ENCODE measurements around the gene HIVEP3. TPM values are rescaled to one million over a fixed set of nuclear protein-coding genes. Genes with fewer than 3 reads are reported as not detected.

The HIVEP3 gene
- total and polyA plus RNA-seq, 2 donors (not counting 1 experiment from before 2014, with no cell fraction given) = 2.0 to 5.1 TPM

- Histone ChIP-seq H3K27ac (ENCODE audit: low read length in 2 of 2) (no peak overlapping the region), H3K4me3 (ENCODE audit: control extremely low read depth in 1 of 5, extremely low read depth in 1 of 5, insufficient read depth in 1 of 5, low read depth in 2 of 5, low read length in 4 of 5) (no peak overlapping the region), H3K79me2 (ENCODE audit: control insufficient read depth, insufficient read depth, low read length) (no peaks in the 10 kb centered on the region), H4K20me1 (ENCODE audit: control insufficient read depth, insufficient read depth, low read length, poor library complexity, severe bottlenecking) (no peaks in the 10 kb centered on the region), H3K27me3 (replicated peaks in 1 of 4; ENCODE audit: control extremely low read depth in 1 of 4, control insufficient read depth in 3 of 4, insufficient read depth in 4 of 4, low read length in 3 of 4) (no peaks in the 10 kb centered on the region), H2AFZ (ENCODE audit: insufficient read depth, low read depth, low read length, poor library complexity, severe bottlenecking) (no peak overlapping the region), H3K9ac (ENCODE audit: low read length) (no peak overlapping the region), H3K36me3 (replicated peaks in 1 of 2; ENCODE audit: control extremely low read depth in 1 of 2, control insufficient read depth in 1 of 2, extremely low read depth in 1 of 2, insufficient read depth in 2 of 2, low read length in 1 of 2) (no peaks in the 10 kb centered on the region), H3K4me2 (replicated peaks; ENCODE audit: low read depth, low read length, poor library complexity, severe bottlenecking) (no peak overlapping the region), H3K9me3 (ENCODE audit: control extremely low read depth in 1 of 3, control insufficient read depth in 2 of 3, insufficient read depth in 1 of 3, low read length in 2 of 3) (peaks cover 0 to 2% (median 0%) of the 10 kb centered on the region in 3 donors), H3K4me1 (ENCODE audit: control insufficient read depth in 2 of 2, insufficient read depth in 2 of 2, low read length in 2 of 2) (no peaks in the 10 kb centered on the region)
- intact Hi-C loops (cut with micrococcal nuclease) = no loop called here
- Mint-ChIP-seq H3K4me1 (peaks cover 4% of the 10 kb centered on the region), H3K4me3 (no peak overlapping the region), H3K27me3 (no peaks in the 10 kb centered on the region), H3K27ac (no peak overlapping the region), H3K9me3 (ENCODE audit: insufficient read depth) (no peaks in the 10 kb centered on the region)
- POLR2A ChIA-PET = no interaction called here
- CTCF ChIA-PET = no interaction called here
- 72% methylated on average over 6 of the region's 8 CpGs for WGBS (ENCODE audit: insufficient coverage)
- TF ChIP-seq EZH2 (IDR thresholded peaks at IDR 0.05; ENCODE audit: borderline replicate concordance, insufficient read depth, low read depth, low read length, poor library complexity, severe bottlenecking) = no peak
- TF ChIP-seq CTCF (IDR thresholded peaks at IDR 0.05) = no peak
- ATAC-seq (ENCODE audit: low read depth) (no peak), DNase-seq (no peak)
These were observed 78.0 kb downstream of the HIVEP3 start for GRCh38 chr1:41840592-41841246.

GRCh38 chr1:41838266-41838665 lies 80.5 kb downstream of the HIVEP3 start:
- POLR2A ChIA-PET = no interaction called here
- CTCF ChIA-PET = no interaction called here

More at GRCh38 chr1:41838266-41838665, 80.5 kb downstream of the HIVEP3 start:
- WGBS (ENCODE audit: insufficient coverage) = 92% methylated on average over 5 of the region's 6 CpGs
- TF ChIP-seq EZH2 (IDR thresholded peaks at IDR 0.05; ENCODE audit: borderline replicate concordance, insufficient read depth, low read depth, low read length, poor library complexity, severe bottlenecking) (no peak), CTCF (IDR thresholded peaks at IDR 0.05) (no peak)
- H3K79me2 ChIP-seq (ENCODE audit: control insufficient read depth, insufficient read depth, low read length) = no peaks in the 10 kb centered on the region
- Mint-ChIP-seq H3K4me3 (no peak overlapping the region), H3K27ac (no peak overlapping the region), H3K27me3 (no peaks in the 10 kb centered on the region), H3K4me1 (peaks cover 4% of the 10 kb centered on the region), H3K9me3 (ENCODE audit: insufficient read depth) (no peaks in the 10 kb centered on the region)
- H3K9ac ChIP-seq (ENCODE audit: low read length) = no peak overlapping the region
- H3K4me2 ChIP-seq (replicated peaks; ENCODE audit: low read depth, low read length, poor library complexity, severe bottlenecking) = no peak overlapping the region
- intact Hi-C loops (cut with micrococcal nuclease) = no loop called here
- H2AFZ ChIP-seq (ENCODE audit: insufficient read depth, low read depth, low read length, poor library complexity, severe bottlenecking) = no peak overlapping the region
- no peaks in the 10 kb centered on the region for H3K4me1 ChIP-seq (ENCODE audit: control insufficient read depth in 2 of 2, insufficient read depth in 2 of 2, low read length in 2 of 2)
- H3K36me3 ChIP-seq (replicated peaks in 1 of 2; ENCODE audit: control extremely low read depth in 1 of 2, control insufficient read depth in 1 of 2, extremely low read depth in 1 of 2, insufficient read depth in 2 of 2, low read length in 1 of 2) = no peaks in the 10 kb centered on the region
- H3K27ac ChIP-seq (ENCODE audit: low read length in 2 of 2) = no peak overlapping the region
- no peaks in the 10 kb centered on the region for H4K20me1 ChIP-seq (ENCODE audit: control insufficient read depth, insufficient read depth, low read length, poor library complexity, severe bottlenecking)
- ATAC-seq (ENCODE audit: low read depth) = no peak
- no peaks in the 10 kb centered on the region for H3K9me3 ChIP-seq (ENCODE audit: control extremely low read depth in 1 of 3, control insufficient read depth in 2 of 3, insufficient read depth in 1 of 3, low read length in 2 of 3)
- H3K27me3 ChIP-seq (replicated peaks in 1 of 4; ENCODE audit: control extremely low read depth in 1 of 4, control insufficient read depth in 3 of 4, insufficient read depth in 4 of 4, low read length in 3 of 4) = no peaks in the 10 kb centered on the region
- H3K4me3 ChIP-seq (ENCODE audit: control extremely low read depth in 1 of 5, extremely low read depth in 1 of 5, insufficient read depth in 1 of 5, low read depth in 2 of 5, low read length in 4 of 5) = no peak overlapping the region
- DNase-seq = no peak
